ENCODE data around the gene KCNH1.

- no peak for TF ChIP-seq POLR2A (IDR thresholded peaks at IDR 0.05)
- no peak for TF ChIP-seq CTCF (IDR thresholded peaks at IDR 0.05)
Measured at GRCh38 chr1:210695026-210695425, 438.9 kb downstream of the KCNH1 start.

All from Peyer's patch (tissue), 4 donors.